HuH-7.5 (cell line): ENCODE measurements around the gene OR5K3.

ENCODE experiments used
- DNase-seq: peaks from one replicate; pipeline ENCODE4 v3.0.0; 2011; ENCODE audit warnings: low spot score

The OR5K3 gene

GRCh38 chr3:98434412-98434811, 43.9 kb downstream of the OR5K3 start:
- DNase-seq, result no peak

DNA sequence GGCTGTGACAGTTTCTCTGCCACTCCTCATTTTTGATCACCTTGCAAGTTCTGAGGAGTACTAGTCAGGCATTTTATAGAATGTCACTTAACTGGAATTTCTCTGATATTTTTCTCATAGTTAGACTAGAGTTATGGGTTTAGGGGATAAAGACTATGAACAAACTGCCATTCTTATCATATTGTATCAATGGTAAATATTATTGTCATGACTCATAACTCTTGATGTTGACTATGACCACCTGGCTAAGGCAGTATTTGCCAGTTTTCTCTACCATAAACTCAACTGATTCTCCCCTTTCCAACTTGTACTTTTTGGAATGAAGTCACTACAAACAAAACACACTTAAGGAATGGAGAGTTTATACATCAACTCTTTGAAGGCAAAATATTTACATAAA, 49.8 kb downstream of the OR5K3 start:
- no peak for DNase-seq
